WTC11 (cell line): ENCODE data around the gene HPCAL1. TPM values are rescaled to one million over a fixed set of nuclear protein-coding genes. Genes with fewer than 3 reads are reported as not detected.

Source experiments
- ATAC-seq: fragments of 200-7000 bp; cut with Tn5 transposase; 2 replicates; pipeline ENCODE4 v1.10.0; 2021; ENCODE audit warnings: mild to moderate bottlenecking, moderate library complexity
- CTCF ChIA-PET: fragments of 300-600 bp; sonication (Branson Sonifier 250); formaldehyde crosslinking; loops from one replicate; lab custom pipeline; 2021; ENCODE audit warnings: antibody characterized with exemption; lab: Charles Lee
- POLR2A ChIA-PET: fragments of 350-600 bp; sonication (Branson Sonifier 250); formaldehyde crosslinking; loops from one replicate; lab custom pipeline; 2021; ENCODE audit warnings: antibody characterized with exemption; lab: Charles Lee
- DNase-seq: peaks from one replicate; pipeline ENCODE4 v3.0.0; 2021; ENCODE audit warnings: low spot score
- H3K27ac Mint-ChIP-seq: 2 replicates; pipeline ENCODE4 v1.8.0; 2021; ENCODE audit warnings: mixed read lengths
- H3K27me3 Mint-ChIP-seq: 2 replicates; pipeline ENCODE4 v1.8.0; 2021; ENCODE audit warnings: low read depth, mild to moderate bottlenecking, moderate library complexity, mixed read lengths
- H3K36me3 Mint-ChIP-seq: 2 replicates; pipeline ENCODE4 v1.8.0; 2021; ENCODE audit warnings: mixed read lengths
- H3K4me1 Mint-ChIP-seq: 2 replicates; pipeline ENCODE4 v1.8.0; 2022; ENCODE audit warnings: mixed read lengths
- H3K4me3 Mint-ChIP-seq: 2 replicates; pipeline ENCODE4 v1.8.0; 2021; ENCODE audit warnings: mild to moderate bottlenecking, moderate library complexity, mixed read lengths
- H3K9me3 Mint-ChIP-seq: 2 replicates; pipeline ENCODE4 v1.8.0; 2021; ENCODE audit warnings: mixed read lengths
- CREM ChIP-seq: sonication (generic); formaldehyde crosslinking; IDR thresholded peaks from 2 replicates; pipeline ENCODE4 v1.8.1; 2022; ENCODE audit warnings: mild to moderate bottlenecking, missing genetic modification reagents, moderate library complexity
- KAT7 ChIP-seq: sonication (generic); formaldehyde crosslinking; IDR thresholded peaks from 2 replicates; pipeline ENCODE4 v1.8.1; 2023; ENCODE audit warnings: missing genetic modification reagents, mild to moderate bottlenecking, borderline replicate concordance
- NR1H2 ChIP-seq: sonication (generic); formaldehyde crosslinking; IDR thresholded peaks from 2 replicates; pipeline ENCODE4 v1.9.0; 2021; ENCODE audit warnings: mild to moderate bottlenecking, moderate library complexity, missing genetic modification reagents
- PRRX2 ChIP-seq: fragments of 250-450 bp; sonication (Bioruptor Pico); IDR thresholded peaks from 2 replicates; pipeline ENCODE4 v1.8.0; 2021; ENCODE audit warnings: mild to moderate bottlenecking
- RELA ChIP-seq: sonication (generic); formaldehyde crosslinking; IDR thresholded peaks from 2 replicates; pipeline ENCODE4 v1.8.1; 2022; ENCODE audit warnings: missing genetic modification reagents, mild to moderate bottlenecking, borderline replicate concordance
- SMAD4 ChIP-seq: sonication (generic); formaldehyde crosslinking; IDR thresholded peaks from 2 replicates; pipeline ENCODE4 v1.8.0; 2022; ENCODE audit warnings: mild to moderate bottlenecking, missing genetic modification reagents
- SP1 ChIP-seq: sonication (generic); formaldehyde crosslinking; conservative IDR thresholded peaks from 2 replicates; pipeline ENCODE4 v1.8.1; 2022; ENCODE audit warnings: missing genetic modification reagents
- TEAD4 ChIP-seq: sonication (generic); formaldehyde crosslinking; IDR thresholded peaks from 2 replicates; pipeline ENCODE4 v1.8.0; 2022; ENCODE audit warnings: mild to moderate bottlenecking, missing genetic modification reagents
- ZNF121 ChIP-seq: sonication (generic); formaldehyde crosslinking; IDR thresholded peaks from 2 replicates; pipeline ENCODE4 v1.8.0; 2023; ENCODE audit warnings: missing genetic modification reagents
- ZNF138 ChIP-seq: sonication (generic); formaldehyde crosslinking; conservative IDR thresholded peaks from 2 replicates; pipeline ENCODE4 v1.8.1; 2022; ENCODE audit warnings: mild to moderate bottlenecking, moderate library complexity, missing genetic modification reagents
- ZNF232 ChIP-seq: sonication (generic); formaldehyde crosslinking; IDR thresholded peaks from 2 replicates; pipeline ENCODE4 v1.8.0; 2022; ENCODE audit warnings: mild to moderate bottlenecking, missing genetic modification reagents
- ZNF263 ChIP-seq: sonication (generic); formaldehyde crosslinking; IDR thresholded peaks from 2 replicates; pipeline ENCODE4 v1.8.1; 2022; ENCODE audit warnings: low read depth, mild to moderate bottlenecking, moderate library complexity, missing genetic modification reagents
- ZNF317 ChIP-seq: sonication (generic); formaldehyde crosslinking; IDR thresholded peaks from 2 replicates; pipeline ENCODE4 v1.8.1; 2023; ENCODE audit warnings: low read depth, mild to moderate bottlenecking, moderate library complexity, missing genetic modification reagents, borderline replicate concordance
- total RNA-seq: library from RNA; stranded (reverse); gene quantifications from 3 replicates; pipeline ENCODE4 v1.2.3, GENCODE V29; 2021
- TF ChIP-seq, protein P1 (sequence below): sonication (generic); formaldehyde crosslinking; IDR thresholded peaks from 2 replicates; pipeline ENCODE4 v1.8.1; 2023; ENCODE audit warnings: mild to moderate bottlenecking, missing genetic modification reagents
- TF ChIP-seq, protein P2 (sequence below): sonication (generic); formaldehyde crosslinking; IDR thresholded peaks from 2 replicates; pipeline ENCODE4 v1.8.1; 2022; ENCODE audit warnings: missing genetic modification reagents, borderline replicate concordance
- TF ChIP-seq, protein P3 (sequence below): sonication (generic); formaldehyde crosslinking; IDR thresholded peaks from 2 replicates; pipeline ENCODE4 v1.8.0; 2022; ENCODE audit warnings: mild to moderate bottlenecking, missing genetic modification reagents
- TF ChIP-seq, protein P4 (sequence below): sonication (generic); formaldehyde crosslinking; IDR thresholded peaks from 2 replicates; pipeline ENCODE4 v1.8.1; 2023; ENCODE audit warnings: mild to moderate bottlenecking, missing genetic modification reagents, borderline replicate concordance
- TF ChIP-seq, protein P5 (sequence below): sonication (generic); formaldehyde crosslinking; conservative IDR thresholded peaks from 2 replicates; pipeline ENCODE4 v1.8.1; 2023; ENCODE audit warnings: mild to moderate bottlenecking, low read depth, missing genetic modification reagents, moderate library complexity
- TF ChIP-seq, protein P6 (sequence below): fragments of 250-450 bp; sonication (Bioruptor Pico); IDR thresholded peaks from 2 replicates; pipeline ENCODE4 v1.9.0; 2021; ENCODE audit warnings: mild to moderate bottlenecking

Gene HPCAL1
- total RNA-seq, 1 experiment from 2014 or later = 11.8 TPM

DNA sequence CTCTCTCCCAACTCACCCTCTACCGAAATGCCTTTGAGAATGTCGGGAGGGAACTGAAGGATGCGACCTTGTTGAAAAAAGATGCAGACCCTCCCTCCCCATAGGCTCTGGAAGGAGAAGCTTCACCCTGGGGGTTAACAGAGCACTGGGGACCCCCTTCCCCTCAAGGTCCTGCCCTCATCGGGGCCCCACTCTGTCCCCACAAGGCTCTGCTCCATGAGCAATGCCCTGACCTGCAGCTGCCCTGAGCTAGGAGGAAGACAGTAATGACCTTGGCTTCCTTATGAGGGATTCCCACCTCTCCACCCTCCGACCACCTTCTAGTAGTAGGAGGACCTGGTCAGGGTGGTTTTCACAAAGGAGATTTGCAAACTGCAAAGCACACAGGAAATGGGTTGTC lies 44.4 kb upstream of the HPCAL1 start (continued):
- TF ChIP-seq PRRX2 = no peak
- no peak for TF ChIP-seq ZNF263 (CRISPR knock-in tag)
- TF ChIP-seq, protein P1, sequence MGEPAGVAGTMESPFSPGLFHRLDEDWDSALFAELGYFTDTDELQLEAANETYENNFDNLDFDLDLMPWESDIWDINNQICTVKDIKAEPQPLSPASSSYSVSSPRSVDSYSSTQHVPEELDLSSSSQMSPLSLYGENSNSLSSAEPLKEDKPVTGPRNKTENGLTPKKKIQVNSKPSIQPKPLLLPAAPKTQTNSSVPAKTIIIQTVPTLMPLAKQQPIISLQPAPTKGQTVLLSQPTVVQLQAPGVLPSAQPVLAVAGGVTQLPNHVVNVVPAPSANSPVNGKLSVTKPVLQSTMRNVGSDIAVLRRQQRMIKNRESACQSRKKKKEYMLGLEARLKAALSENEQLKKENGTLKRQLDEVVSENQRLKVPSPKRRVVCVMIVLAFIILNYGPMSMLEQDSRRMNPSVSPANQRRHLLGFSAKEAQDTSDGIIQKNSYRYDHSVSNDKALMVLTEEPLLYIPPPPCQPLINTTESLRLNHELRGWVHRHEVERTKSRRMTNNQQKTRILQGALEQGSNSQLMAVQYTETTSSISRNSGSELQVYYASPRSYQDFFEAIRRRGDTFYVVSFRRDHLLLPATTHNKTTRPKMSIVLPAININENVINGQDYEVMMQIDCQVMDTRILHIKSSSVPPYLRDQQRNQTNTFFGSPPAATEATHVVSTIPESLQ = no peak

DNA sequence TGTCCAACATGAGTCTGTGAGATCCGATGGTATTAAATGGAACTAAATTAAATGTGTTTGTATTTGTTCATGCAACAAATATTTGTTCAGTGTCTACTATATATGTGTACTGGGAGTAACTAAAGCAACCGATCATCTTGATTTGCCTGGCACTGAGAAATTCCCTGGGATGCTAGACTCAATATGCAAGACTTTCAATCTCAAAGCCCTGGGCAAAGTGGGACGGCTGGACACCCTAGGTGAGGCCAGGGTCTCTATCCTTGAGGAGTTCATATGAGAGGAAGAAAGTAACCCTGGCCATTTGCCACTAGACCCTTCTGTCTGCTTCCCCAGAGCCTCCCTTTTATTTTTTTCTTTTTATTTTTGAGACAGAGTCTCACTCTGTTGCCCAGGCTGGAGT lies 44.0 kb upstream of the HPCAL1 start:
- POLR2A ChIA-PET = no interaction called here
- H3K4me3 Mint-ChIP-seq = no peak overlapping the region
- TF ChIP-seq SMAD4 (CRISPR knock-in tag) = no peak
- TF ChIP-seq, protein P2, sequence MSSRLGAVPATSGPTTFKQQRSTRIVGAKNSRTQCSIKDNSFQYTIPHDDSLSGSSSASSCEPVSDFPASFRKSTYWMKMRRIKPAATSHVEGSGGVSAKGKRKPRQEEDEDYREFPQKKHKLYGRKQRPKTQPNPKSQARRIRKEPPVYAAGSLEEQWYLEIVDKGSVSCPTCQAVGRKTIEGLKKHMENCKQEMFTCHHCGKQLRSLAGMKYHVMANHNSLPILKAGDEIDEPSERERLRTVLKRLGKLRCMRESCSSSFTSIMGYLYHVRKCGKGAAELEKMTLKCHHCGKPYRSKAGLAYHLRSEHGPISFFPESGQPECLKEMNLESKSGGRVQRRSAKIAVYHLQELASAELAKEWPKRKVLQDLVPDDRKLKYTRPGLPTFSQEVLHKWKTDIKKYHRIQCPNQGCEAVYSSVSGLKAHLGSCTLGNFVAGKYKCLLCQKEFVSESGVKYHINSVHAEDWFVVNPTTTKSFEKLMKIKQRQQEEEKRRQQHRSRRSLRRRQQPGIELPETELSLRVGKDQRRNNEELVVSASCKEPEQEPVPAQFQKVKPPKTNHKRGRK (CRISPR knock-in tag) = no peak
- no peak for TF ChIP-seq ZNF121 (CRISPR knock-in tag)
- TF ChIP-seq NR1H2 (CRISPR knock-in tag) = no peak
- TF ChIP-seq RELA = no peak
- no peak for TF ChIP-seq SP1 (CRISPR knock-in tag)
- TF ChIP-seq ZNF317 (CRISPR knock-in tag) = no peak
- no peak for TF ChIP-seq KAT7 (CRISPR knock-in tag)
- no peak overlapping the region for H3K27ac Mint-ChIP-seq
- H3K9me3 Mint-ChIP-seq = no peaks in the 10 kb centered on the region
- H3K4me1 Mint-ChIP-seq = peaks cover 7% of the 10 kb centered on the region
- no peaks in the 10 kb centered on the region for H3K27me3 Mint-ChIP-seq
- CTCF ChIA-PET = no interaction called here
- no peak for ATAC-seq
- no peak for DNase-seq
- no peaks in the 10 kb centered on the region for H3K36me3 Mint-ChIP-seq

DNA sequence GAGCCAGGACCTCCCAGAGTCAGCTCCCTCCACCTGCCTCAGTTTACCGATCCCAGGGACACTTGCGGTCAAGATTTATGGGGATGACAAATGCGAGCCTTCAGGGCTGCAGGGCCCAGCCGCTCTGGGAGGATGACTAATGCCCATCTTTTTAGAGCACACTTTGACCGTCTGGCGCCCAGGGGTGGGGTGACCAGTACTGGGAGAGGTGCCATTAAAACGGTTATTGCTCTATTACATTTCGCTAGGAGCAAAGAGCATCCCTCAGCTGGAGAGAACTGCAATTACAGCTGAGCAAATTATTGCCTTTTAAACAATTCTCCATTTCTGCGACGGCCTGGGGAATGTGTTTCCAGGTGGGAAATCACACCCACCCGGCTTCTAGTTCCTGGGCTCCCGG lies 42.6 kb upstream of the HPCAL1 start:
- ChIA-PET POLR2A (no interaction called here), CTCF (interaction anchor here (1.3 to 2.5 kb wide), 3 partner anchors 42 to 175 kb away, joined by 5 to 8 read pairs (median 8); partner anchors contain the start of gene HPCAL1)
- no peak for ATAC-seq
- H3K9me3 Mint-ChIP-seq = no peaks in the 10 kb centered on the region
- no peak for DNase-seq
- H3K36me3 Mint-ChIP-seq = no peaks in the 10 kb centered on the region
- no peaks in the 10 kb centered on the region for H3K27me3 Mint-ChIP-seq
- no peak overlapping the region for H3K27ac Mint-ChIP-seq
- peaks cover 7% of the 10 kb centered on the region for H3K4me1 Mint-ChIP-seq
- no peak overlapping the region for H3K4me3 Mint-ChIP-seq
- TF ChIP-seq CREM (CRISPR knock-in tag) (no peak), ZNF232 (no peak), TEAD4 (no peak), PRRX2 (no peak), ZNF138 (CRISPR knock-in tag) (no peak)
- TF ChIP-seq, protein P3, sequence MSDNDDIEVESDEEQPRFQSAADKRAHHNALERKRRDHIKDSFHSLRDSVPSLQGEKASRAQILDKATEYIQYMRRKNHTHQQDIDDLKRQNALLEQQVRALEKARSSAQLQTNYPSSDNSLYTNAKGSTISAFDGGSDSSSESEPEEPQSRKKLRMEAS (CRISPR knock-in tag) = no peak
- TF ChIP-seq, protein P1 = no peak
- TF ChIP-seq, protein P4, sequence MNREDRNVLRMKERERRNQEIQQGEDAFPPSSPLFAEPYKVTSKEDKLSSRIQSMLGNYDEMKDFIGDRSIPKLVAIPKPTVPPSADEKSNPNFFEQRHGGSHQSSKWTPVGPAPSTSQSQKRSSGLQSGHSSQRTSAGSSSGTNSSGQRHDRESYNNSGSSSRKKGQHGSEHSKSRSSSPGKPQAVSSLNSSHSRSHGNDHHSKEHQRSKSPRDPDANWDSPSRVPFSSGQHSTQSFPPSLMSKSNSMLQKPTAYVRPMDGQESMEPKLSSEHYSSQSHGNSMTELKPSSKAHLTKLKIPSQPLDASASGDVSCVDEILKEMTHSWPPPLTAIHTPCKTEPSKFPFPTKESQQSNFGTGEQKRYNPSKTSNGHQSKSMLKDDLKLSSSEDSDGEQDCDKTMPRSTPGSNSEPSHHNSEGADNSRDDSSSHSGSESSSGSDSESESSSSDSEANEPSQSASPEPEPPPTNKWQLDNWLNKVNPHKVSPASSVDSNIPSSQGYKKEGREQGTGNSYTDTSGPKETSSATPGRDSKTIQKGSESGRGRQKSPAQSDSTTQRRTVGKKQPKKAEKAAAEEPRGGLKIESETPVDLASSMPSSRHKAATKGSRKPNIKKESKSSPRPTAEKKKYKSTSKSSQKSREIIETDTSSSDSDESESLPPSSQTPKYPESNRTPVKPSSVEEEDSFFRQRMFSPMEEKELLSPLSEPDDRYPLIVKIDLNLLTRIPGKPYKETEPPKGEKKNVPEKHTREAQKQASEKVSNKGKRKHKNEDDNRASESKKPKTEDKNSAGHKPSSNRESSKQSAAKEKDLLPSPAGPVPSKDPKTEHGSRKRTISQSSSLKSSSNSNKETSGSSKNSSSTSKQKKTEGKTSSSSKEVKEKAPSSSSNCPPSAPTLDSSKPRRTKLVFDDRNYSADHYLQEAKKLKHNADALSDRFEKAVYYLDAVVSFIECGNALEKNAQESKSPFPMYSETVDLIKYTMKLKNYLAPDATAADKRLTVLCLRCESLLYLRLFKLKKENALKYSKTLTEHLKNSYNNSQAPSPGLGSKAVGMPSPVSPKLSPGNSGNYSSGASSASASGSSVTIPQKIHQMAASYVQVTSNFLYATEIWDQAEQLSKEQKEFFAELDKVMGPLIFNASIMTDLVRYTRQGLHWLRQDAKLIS (CRISPR knock-in tag) = no peak
- TF ChIP-seq, protein P5, sequence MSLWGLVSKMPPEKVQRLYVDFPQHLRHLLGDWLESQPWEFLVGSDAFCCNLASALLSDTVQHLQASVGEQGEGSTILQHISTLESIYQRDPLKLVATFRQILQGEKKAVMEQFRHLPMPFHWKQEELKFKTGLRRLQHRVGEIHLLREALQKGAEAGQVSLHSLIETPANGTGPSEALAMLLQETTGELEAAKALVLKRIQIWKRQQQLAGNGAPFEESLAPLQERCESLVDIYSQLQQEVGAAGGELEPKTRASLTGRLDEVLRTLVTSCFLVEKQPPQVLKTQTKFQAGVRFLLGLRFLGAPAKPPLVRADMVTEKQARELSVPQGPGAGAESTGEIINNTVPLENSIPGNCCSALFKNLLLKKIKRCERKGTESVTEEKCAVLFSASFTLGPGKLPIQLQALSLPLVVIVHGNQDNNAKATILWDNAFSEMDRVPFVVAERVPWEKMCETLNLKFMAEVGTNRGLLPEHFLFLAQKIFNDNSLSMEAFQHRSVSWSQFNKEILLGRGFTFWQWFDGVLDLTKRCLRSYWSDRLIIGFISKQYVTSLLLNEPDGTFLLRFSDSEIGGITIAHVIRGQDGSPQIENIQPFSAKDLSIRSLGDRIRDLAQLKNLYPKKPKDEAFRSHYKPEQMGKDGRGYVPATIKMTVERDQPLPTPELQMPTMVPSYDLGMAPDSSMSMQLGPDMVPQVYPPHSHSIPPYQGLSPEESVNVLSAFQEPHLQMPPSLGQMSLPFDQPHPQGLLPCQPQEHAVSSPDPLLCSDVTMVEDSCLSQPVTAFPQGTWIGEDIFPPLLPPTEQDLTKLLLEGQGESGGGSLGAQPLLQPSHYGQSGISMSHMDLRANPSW (CRISPR knock-in tag) = no peak
- TF ChIP-seq, protein P6, sequence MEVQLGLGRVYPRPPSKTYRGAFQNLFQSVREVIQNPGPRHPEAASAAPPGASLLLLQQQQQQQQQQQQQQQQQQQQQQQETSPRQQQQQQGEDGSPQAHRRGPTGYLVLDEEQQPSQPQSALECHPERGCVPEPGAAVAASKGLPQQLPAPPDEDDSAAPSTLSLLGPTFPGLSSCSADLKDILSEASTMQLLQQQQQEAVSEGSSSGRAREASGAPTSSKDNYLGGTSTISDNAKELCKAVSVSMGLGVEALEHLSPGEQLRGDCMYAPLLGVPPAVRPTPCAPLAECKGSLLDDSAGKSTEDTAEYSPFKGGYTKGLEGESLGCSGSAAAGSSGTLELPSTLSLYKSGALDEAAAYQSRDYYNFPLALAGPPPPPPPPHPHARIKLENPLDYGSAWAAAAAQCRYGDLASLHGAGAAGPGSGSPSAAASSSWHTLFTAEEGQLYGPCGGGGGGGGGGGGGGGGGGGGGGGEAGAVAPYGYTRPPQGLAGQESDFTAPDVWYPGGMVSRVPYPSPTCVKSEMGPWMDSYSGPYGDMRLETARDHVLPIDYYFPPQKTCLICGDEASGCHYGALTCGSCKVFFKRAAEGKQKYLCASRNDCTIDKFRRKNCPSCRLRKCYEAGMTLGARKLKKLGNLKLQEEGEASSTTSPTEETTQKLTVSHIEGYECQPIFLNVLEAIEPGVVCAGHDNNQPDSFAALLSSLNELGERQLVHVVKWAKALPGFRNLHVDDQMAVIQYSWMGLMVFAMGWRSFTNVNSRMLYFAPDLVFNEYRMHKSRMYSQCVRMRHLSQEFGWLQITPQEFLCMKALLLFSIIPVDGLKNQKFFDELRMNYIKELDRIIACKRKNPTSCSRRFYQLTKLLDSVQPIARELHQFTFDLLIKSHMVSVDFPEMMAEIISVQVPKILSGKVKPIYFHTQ (CRISPR knock-in tag) = no peak
